B cell (primary cell): ENCODE measurements around the gene ANLN. TPM values are rescaled to one million over a fixed set of nuclear protein-coding genes. Genes with fewer than 3 reads are reported as not detected.
A peak's percentile ranks its signal among the peaks of the same experiment; 100 is the strongest.

Source experiments
- ATAC-seq: fragments of 200-7000 bp; cut with Tn5 transposase; one replicate; pipeline ENCODE4 v1.10.0; 2021; ENCODE audit warnings: low read depth, mild to moderate bottlenecking, moderate number of reproducible peaks, moderate library complexity
- CTCF ChIA-PET: fragments of 350-600 bp; sonication (Branson Sonifier 250); formaldehyde crosslinking; loops from one replicate; lab custom pipeline; 2021; ENCODE audit warnings: antibody characterized with exemption, inconsistent platforms; lab: Charles Lee
- POLR2A ChIA-PET: fragments of 350-600 bp; sonication (Branson Sonifier 250); formaldehyde crosslinking; loops from one replicate; lab custom pipeline; 2021; ENCODE audit warnings: antibody characterized with exemption; lab: Charles Lee
- DNase-seq: peaks from one replicate; pipeline ENCODE4 v3.0.0; 2013
- H2AFZ ChIP-seq: 2 replicates; pipeline ENCODE4 v1.6.1; 2012; ENCODE audit warnings: mild to moderate bottlenecking, low read depth, low read length; ENCODE audit not compliant: insufficient read depth, poor library complexity, severe bottlenecking
- H3K27ac ChIP-seq, 2 donors: 1 replicate in 1 of 2; 2 replicates in 1 of 2; pipeline ENCODE4 v1.5.1; 2012 to 2013; ENCODE audit warnings: low read length in 2 of 2, mild to moderate bottlenecking in 2 of 2, moderate library complexity in 1 of 2
- H3K27me3 ChIP-seq, 4 experiments: fragments of 200-600 bp in 1 of 4; sonication (generic) in 1 of 4; replicated peaks in 1 of 4; 1 replicate in 2 of 4; 2 replicates in 2 of 4; pipeline versions ENCODE4 v1.6.1 to v1.7.0; 2013 to 2016; ENCODE audit warnings: low read length in 3 of 4, mild to moderate bottlenecking in 2 of 4, mixed read lengths in 1 of 4, moderate library complexity in 1 of 4; ENCODE audit not compliant: insufficient read depth in 4 of 4, control insufficient read depth in 3 of 4; ENCODE audit errors: control extremely low read depth in 1 of 4
- H3K36me3 ChIP-seq, 2 experiments: replicated peaks in 1 of 2; 1 replicate in 1 of 2; 2 replicates in 1 of 2; pipeline versions ENCODE4 v1.6.1 to v1.7.1; 2013; ENCODE audit warnings: low read length in 1 of 2; ENCODE audit not compliant: insufficient read depth in 2 of 2, control insufficient read depth in 1 of 2; ENCODE audit errors: control extremely low read depth in 1 of 2, extremely low read depth in 1 of 2
- H3K4me1 ChIP-seq, 2 donors: fragments of 200-600 bp in 1 of 2; sonication (generic) in 1 of 2; 1 replicate in 1 of 2; 2 replicates in 1 of 2; pipeline versions ENCODE4 v1.5.1 to v1.6.1; 2013 to 2017; ENCODE audit warnings: low read length in 2 of 2; ENCODE audit not compliant: control insufficient read depth in 2 of 2, insufficient read depth in 2 of 2
- H3K4me2 ChIP-seq: replicated peaks from 2 replicates; pipeline ENCODE3; 2012; ENCODE audit warnings: mild to moderate bottlenecking, low read depth, low read length; ENCODE audit not compliant: poor library complexity, severe bottlenecking
- H3K4me3 ChIP-seq, 5 experiments: fragments of 200-600 bp in 1 of 5; sonication (generic) in 1 of 5; 1 replicate in 3 of 5; 2 replicates in 2 of 5; pipeline versions ENCODE4 v1.5.1 to v1.7.0; 2011 to 2016; ENCODE audit warnings: low read length in 4 of 5, mild to moderate bottlenecking in 4 of 5, low read depth in 2 of 5, control low read depth in 1 of 5, moderate library complexity in 1 of 5; ENCODE audit not compliant: insufficient read depth in 1 of 5; ENCODE audit errors: control extremely low read depth in 1 of 5, extremely low read depth in 1 of 5
- H3K79me2 ChIP-seq: fragments of 200-600 bp; sonication (generic); one replicate; pipeline ENCODE4 v1.6.0; 2016; ENCODE audit warnings: low read length; ENCODE audit not compliant: control insufficient read depth, insufficient read depth
- H3K9ac ChIP-seq: fragments of 200-600 bp; sonication (generic); 2 replicates; pipeline ENCODE4 v1.6.1; 2017; ENCODE audit warnings: mild to moderate bottlenecking, low read length, moderate library complexity
- H3K9me3 ChIP-seq, 3 donors: one replicate each; pipeline versions ENCODE4 v1.6.1 to v1.7.1; 2013; ENCODE audit warnings: low read length in 2 of 3; ENCODE audit not compliant: control insufficient read depth in 2 of 3, insufficient read depth in 1 of 3; ENCODE audit errors: control extremely low read depth in 1 of 3
- H4K20me1 ChIP-seq: 2 replicates; pipeline ENCODE4 v1.6.0; 2012; ENCODE audit warnings: mild to moderate bottlenecking, low read length; ENCODE audit not compliant: insufficient read depth, control insufficient read depth, poor library complexity, severe bottlenecking
- H3K27ac Mint-ChIP-seq: one replicate; pipeline ENCODE4 v1.8.0; 2021; ENCODE audit warnings: mixed read lengths
- H3K27me3 Mint-ChIP-seq: one replicate; pipeline ENCODE4 v1.8.0; 2021; ENCODE audit warnings: mixed read lengths
- H3K4me1 Mint-ChIP-seq: one replicate; pipeline ENCODE4 v1.8.0; 2021; ENCODE audit warnings: mixed read lengths
- H3K4me3 Mint-ChIP-seq: one replicate; pipeline ENCODE4 v1.8.0; 2021; ENCODE audit warnings: mixed read lengths
- H3K9me3 Mint-ChIP-seq: one replicate; pipeline ENCODE4 v1.8.0; 2022; ENCODE audit warnings: mixed read lengths; ENCODE audit not compliant: insufficient read depth
- CTCF ChIP-seq: fragments of 200-600 bp; IDR thresholded peaks from one replicate; pipeline ENCODE4 v1.8.0; 2022; ENCODE audit warnings: antibody characterized with exemption, mild to moderate bottlenecking
- EZH2 ChIP-seq: IDR thresholded peaks from 2 replicates; pipeline ENCODE4 v1.6.1; 2012; ENCODE audit warnings: borderline replicate concordance, low read depth, mild to moderate bottlenecking, moderate library complexity, low read length; ENCODE audit not compliant: insufficient read depth, poor library complexity, severe bottlenecking
- WGBS: methylation state at CpG from one replicate; pipeline ENCODE4 v1.1.5; 2013; ENCODE audit warnings: missing lambda C conversion rate; ENCODE audit not compliant: insufficient coverage; 5-methylcytosine and 5-hydroxymethylcytosine counted together
- intact Hi-C: fragments of 100-400 bp; cut with micrococcal nuclease; formaldehyde crosslinking; loops from one replicate; pipeline ENCODE4 v1.10.0; 2022
- polyA plus RNA-seq: library from polyadenylated mRNA; depleted of rRNA; stranded (reverse); fragments of >200 nt; gene quantifications from 2 replicates; pipeline ENCODE4 v1.2.3, GENCODE V29; 2012
- total RNA-seq, 2 donors: library from RNA; stranded (reverse); fragments of 120-200 nt in 1 of 2; gene quantifications; 1 replicate in 1 of 2; 2 replicates in 1 of 2; pipeline versions ENCODE4 v1.2.3 to v1.2.4, GENCODE V29; 2013 to 2022

Gene ANLN
- total and polyA plus RNA-seq, 2 donors (not counting 1 experiment from before 2014, with no cell fraction given), result 0.19 to 0.32 TPM

- WGBS, result 93% methylated on average over 5 of the region's 16 CpGs
- no peaks in the 10 kb centered on the region for H3K79me2 ChIP-seq
These were observed 22.0 kb upstream of the ANLN start for GRCh38 chr7:36367561-36368077.

More at GRCh38 chr7:36367561-36368077, 22.0 kb upstream of the ANLN start:
- H3K4me3 ChIP-seq, result peak overlapping the region; percentile 58 to 85 (median 65)
- POLR2A ChIA-PET, result interaction anchor here (1.4 kb wide), 1 partner anchor 10 kb away, joined by 4 read pairs; no protein-coding TSS in a partner anchor
- H3K36me3 ChIP-seq, result no peaks in the 10 kb centered on the region
- H3K4me1 ChIP-seq, result peaks cover 3 to 8% of the 10 kb centered on the region in 2 donors
- no peak for DNase-seq
- H3K4me2 ChIP-seq, result peak overlapping the region; percentile 92
- no peaks in the 10 kb centered on the region for H4K20me1 ChIP-seq
- ATAC-seq, result no peak
- H3K27me3 ChIP-seq, result peaks cover 0 to 2% (median 1%) of the 10 kb centered on the region in 4 experiments
- peak overlapping the region; percentile 78 for H3K9ac ChIP-seq
- TF ChIP-seq EZH2, result no peak
- no peak for TF ChIP-seq CTCF
- intact Hi-C loops, result loop anchor here (1.0 to 10.0 kb wide), 7 partner anchors 22 to 1811 kb away; partner anchors contain the start of genes ANLN, DPY19L1, EEPD1 and HERPUD2
- peaks cover 11% of the 10 kb centered on the region for H3K27me3 Mint-ChIP-seq
- H3K27ac Mint-ChIP-seq, result peak overlapping the region; percentile 61
- CTCF ChIA-PET, result interaction anchor here (0.7 to 1.6 kb wide), 7 partner anchors 11 to 917 kb away, joined by 3 to 7 read pairs (median 4); partner anchors contain the start of gene ANLN
- H2AFZ ChIP-seq, result peak overlapping the region; percentile 82
- H3K9me3 ChIP-seq, result no peaks in the 10 kb centered on the region
- H3K27ac ChIP-seq, result no peak overlapping the region
- peaks cover 8% of the 10 kb centered on the region for H3K4me1 Mint-ChIP-seq
- H3K4me3 Mint-ChIP-seq, result peak overlapping the region; percentile 97
- no peaks in the 10 kb centered on the region for H3K9me3 Mint-ChIP-seq
